Fibroblast of the conjunctiva (primary cell): ENCODE measurements around the gene BCAS4.

Experiments
- DNase-seq: peaks from one replicate; pipeline ENCODE4 v3.0.0-alpha.2; 2010; ENCODE audit warnings: low read depth

Gene BCAS4

DNA sequence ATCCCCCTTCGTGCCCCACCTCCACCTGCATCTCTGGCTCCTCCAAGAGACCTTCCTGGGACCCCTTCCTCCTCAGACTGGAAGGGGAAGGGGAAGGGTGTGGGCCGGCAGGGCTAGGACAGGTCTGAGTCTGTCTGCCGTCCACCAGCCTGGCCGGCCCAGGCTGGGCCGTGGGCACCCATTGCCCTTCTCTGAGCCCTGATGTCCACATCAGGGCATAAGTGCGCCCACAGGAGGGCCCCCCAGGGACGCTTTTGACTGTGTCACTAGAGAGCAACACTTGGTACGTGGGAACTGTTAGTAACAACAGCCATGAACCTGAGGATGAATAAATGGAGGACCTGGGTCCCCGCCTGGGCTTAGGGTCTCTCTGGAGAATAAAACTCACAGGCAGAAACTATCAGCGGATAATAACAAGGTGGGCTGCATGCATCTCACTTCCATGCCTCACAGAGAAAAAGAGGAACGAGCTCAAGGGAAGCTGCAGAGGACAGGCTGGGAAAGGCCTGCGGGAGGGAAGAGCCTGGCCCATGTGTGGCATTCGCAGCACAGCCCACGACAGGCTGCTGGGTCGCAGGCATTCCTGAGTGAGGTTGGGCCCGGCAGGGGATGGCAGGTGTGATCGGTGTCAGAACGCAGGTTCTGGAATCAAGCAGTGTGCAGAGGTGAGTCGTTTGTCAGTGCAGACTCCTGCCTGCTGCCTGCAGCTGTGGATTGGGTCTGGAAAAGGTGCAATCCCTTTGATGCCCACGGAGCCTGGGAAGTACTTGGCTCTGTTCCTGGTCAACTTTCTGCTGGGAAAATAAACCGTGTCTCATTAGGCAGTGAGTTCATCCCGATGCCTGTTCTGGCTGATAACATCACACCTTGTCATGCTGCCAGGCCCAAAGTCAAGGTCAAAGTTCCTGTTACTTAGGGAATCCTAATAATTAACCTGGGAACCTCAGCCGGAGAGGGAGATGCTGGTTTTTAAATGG lies 60.9 kb downstream of the BCAS4 start:
- no peak for DNase-seq

DNA sequence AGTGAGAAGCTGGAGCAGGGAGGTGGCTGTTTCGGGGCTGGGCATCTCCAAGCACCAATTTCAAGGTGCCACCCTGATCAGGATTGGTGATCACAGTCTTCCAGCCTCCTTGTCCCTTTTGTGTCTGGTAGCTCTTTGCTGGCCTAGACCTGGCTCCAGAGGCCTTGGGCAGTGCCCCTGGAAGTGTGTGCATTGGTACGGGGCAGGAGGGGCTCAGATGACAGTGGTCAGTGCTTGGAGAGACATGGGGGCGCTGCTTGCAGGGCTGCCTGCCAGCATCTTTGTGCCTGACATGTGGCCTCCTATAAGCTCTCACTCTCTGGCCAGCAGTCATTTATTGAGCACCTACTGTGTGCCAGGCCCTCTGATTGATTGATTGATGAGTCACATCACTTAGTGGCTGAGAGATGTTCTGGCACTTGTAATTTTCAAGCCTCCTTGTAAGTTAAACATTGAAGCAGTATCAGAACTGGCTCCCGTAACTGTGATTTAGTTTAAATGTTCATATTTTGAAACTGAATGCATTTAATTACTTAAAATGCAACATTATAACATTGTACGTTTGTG lies 61.7 kb downstream of the BCAS4 start:
- DNase-seq: no peak

DNA sequence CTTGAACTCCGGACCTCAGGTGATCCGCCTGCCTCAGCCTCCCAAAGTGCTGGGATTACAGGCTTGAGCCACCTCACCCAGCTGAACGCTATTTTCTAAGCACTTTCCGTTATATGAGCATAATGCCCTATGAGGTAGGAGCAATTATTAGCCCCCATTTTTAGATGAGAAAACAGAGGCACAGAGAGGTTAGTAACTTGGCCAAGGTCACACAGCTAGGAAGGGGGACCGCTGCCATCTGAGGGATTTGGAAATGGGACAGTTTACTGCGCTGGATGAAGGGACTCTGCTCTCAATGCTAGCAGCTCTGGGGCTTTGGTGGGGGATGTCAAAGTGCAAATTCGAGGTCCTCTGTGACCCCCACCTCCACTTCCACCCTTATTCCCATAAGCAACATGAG lies 62.5 kb downstream of the BCAS4 start:
- DNase-seq: no peak

DNA sequence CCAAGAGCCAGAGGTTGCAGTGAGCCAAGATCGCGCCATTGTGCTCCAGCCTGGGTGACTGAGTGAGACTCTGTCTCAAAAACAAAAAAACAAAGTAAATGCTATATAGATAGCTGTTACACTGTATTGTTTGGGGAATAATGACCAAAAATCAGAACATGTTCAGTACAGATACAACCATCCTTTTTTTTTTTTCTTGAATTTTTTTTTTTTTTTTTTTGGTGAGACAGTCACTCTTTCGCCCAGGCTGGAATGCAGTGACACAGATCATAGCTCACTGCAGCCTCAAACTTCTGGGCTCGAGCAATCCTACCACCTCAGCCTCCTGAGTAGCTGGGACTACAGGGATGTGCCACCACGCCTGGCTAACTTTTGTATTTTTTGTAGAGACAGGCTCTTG lies 63.7 kb downstream of the BCAS4 start:
- no peak for DNase-seq

DNA sequence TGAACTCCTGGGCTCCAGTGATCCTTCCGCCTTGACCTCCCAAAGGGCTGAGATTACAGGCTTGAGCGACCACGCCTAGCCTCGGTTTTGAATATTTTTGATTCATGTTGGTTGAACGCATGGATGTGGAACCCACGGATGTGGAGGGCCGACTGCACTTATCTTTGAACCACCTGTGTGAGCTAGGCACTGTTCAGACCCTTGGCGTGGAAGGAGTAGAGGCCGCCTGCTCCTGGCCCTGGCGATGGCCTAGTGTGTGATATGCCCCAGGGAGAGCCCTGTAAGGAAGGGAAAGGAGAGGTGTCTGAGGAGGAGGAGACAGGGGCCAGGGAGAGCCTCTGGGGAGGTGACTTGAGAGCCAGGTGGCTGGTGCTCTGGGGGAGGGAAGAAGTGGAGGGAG lies 64.3 kb downstream of the BCAS4 start:
- DNase-seq: no peak

DNA sequence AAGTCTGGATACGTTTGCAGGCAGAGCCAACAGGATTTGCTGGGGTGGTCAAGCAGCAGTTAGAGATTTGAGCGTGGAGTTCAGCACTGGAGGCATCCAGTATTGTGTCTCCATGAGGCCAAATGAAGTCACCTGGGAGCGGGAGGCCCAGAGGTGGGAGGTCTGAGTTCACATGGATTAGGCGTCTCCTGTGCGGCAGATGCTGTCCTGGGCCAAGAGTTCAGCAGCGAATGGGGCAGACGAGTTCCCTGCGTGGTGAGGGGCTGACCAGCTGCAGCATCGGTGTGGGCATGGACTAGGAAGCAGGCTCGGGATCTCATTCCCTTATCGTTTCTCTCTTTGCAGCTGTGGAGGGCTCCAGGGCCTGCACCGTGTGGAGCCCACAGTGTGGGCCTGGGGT lies 66.2 kb downstream of the BCAS4 start:
- no peak for DNase-seq

DNA sequence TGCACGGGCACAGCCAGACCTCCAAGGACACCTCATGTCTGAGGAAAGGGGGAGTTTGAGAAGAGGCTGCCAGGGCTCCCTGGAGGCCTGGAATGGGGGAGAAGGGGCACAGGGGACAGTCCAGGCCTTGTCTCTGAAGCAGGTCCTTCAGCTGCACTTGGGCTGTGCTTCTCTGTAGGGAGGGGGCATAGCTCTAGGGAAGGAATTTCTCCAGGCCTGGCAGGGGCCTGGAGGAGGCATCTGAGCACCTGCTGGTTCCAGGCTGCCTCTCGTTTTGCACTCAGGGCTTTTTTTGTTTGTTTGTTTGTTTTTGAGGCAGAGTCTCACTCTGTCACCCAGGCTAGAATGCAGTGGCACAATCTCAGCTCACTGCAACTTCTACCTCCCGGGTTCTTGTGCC lies 67.7 kb downstream of the BCAS4 start:
- no peak for DNase-seq

DNA sequence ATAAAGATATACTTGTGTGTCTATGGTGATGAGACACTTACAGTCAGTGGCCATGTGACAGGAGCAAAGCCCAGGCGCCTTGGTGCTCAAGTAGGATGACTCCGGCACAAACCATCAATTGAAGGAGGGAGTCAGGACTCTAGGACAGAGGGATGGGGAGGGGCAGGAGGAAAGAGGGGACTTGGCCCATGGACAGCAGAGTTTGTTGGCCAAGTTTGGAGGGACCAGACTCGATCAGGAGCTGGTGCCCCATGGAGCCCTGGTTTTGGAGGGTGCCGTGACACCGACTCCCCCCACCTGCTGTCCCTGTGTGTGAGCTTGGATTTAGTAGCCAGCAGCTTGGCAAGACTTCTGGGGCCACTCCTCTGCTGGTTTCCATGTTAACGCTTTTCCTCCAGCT lies 70.3 kb downstream of the BCAS4 start:
- DNase-seq: no peak

DNA sequence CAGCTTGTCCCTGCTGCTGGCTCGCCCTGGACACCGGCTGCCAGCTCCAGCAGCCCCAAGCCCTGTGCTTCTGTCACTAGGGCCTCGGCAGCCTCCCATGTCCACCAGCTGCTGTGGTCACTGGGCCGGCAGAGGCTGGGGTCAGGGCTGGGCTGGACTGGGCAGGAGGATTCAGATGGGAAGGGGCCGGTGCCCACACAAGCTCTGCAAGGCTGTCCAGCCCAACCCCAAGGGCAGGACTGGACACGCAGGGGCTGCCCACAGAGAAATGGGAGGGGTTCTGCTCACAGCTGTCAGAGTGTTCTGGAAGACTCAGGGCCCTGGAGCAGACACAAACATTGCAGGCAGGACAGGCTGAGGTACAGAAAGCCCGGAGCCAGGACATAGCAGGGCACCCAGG lies 70.7 kb downstream of the BCAS4 start:
- DNase-seq: no peak

DNA sequence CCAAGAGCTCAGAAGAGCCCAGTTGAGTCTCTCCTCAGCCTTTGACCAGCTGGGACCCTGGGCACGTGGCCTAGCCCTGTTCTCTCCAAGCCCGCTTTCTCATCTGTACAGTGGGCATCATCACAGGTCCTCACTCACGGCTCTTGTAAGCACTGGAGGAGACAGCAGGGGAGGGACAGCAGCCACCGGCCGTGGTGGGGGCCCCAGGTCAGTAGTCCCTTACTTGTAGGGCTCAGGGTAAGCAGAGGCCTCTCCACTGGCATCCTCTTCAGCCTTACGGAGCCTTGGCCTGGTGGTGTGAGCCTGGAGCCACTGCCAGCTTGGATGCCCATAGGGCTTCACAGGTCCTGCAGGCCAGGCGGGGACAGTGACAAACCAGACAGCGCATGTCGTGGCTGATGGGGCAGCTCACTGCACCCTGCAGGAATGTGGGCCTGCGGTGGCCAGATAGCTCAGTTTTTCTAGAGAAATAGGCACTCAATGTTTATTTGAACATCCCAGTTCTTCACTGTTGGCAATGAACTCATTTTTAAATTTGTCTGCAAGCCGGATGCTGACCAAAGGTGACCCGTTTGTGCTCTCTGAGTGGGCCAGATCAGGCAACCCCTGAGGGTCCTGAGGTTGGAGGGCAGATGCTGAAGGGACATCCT lies 71.3 kb downstream of the BCAS4 start:
- DNase-seq: no peak

DNA sequence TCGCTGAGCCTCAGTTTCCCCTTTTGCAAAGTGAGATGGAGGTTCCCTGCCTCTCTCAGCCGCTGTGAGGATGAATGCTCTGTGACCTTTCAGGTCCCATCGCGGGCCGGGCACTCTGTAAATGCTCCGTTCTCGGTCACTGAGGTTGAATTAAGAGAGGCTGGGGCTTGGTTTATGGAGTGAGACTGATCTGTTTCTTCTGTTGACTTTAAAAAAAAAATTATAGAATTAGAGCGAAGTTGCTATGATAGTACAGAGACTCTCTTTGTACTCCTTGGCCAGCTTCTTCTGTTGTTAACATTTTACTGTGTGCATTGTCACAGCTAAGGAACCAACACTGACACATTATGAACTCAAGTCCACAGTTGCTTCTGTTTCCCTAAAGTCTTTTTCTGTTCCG lies 72.0 kb downstream of the BCAS4 start:
- DNase-seq: no peak

DNA sequence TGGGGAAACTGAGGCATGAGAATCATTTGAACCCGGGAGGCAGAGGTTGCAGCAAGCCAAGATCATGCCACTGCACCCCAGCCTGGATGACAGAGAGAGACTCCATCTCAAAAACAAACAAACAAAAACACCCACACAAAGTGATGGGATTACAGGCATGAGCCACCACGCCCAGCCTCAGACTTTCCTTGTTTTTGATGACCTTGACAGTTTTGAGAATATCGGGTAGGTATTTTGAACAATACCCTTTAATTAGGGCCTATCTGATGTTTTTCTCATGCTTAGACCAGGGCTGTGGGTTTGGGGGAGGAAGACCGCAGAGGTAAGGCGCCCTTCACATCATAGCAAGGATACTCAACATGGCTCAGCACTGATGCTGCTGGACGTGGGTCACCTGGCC lies 72.9 kb downstream of the BCAS4 start:
- DNase-seq: no peak

DNA sequence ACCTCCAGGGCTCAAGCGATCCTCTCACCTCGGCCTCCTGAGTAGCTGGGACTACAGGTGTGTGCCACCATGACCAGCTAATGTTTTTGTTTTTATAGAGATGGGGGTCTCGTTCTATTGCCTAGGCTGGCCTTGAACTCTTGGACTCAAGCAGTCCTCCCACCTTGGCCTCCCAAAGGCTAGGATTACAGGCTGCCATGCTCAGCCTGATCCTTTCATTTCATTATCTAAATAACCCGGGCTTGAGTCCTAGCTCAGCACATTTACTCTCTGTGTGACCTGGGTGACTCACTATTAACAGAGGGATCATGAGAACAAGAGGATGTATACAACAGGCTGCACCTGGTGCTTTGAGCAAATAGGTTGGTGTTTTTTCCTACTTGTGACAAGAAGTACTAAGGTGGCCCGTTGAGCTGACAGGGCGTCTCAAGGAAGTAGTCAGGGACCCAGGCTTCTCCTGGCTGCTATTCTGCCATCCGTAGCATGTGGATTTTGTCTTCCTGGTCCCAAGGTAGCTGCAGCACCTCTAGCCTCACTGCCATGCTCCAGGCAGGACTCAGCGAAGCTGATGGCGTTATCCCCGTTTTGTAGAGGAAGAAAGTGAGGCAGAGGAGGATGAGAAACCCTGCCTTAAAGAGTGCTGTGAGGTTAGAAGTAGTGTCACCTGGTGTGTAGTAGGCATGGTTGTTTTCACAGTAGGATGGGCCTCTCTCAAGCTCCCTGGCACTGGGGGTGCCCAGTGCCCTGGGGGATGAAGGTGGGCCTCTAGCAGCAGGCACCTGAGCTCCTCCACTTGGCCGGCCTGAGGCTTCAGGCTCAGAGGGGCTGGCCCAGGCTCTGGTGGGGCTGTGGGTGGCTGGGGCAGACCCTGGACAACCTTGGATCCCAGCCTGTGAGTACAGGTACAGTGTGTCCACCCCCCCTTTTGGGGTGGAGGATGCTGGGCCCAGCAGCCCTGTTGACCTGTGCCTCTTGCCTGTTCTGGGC lies 73.9 kb downstream of the BCAS4 start:
- DNase-seq: no peak

DNA sequence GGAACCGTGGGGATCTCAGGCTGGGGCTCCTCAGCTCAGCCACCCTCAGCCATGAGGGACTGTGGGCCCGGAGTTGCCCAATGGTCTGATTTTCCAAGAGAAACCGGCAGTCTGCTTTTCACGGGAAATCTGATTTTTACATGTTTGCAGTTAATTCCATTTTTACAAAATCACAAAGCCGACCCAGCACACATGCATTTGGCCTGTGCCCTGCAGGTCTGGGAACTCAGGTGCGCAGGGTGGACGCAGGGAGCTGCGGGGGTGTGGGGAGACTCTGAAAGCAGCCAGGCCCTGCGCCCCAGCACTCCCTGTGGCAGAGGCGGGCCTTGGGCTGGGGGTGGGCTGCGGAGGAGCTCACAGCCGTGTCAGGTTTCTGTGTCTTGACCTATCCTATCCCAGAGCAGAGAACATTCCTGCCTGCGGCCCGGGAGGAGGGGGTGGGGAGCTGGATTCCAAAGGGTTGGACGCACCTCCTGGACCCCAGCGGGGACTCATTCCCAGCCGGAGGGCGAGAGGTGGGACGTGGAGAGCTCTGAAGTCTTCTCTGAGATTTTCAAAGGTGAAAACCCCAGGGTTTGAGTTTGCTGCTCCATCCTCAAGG lies 75.8 kb downstream of the BCAS4 start:
- DNase-seq: no peak

DNA sequence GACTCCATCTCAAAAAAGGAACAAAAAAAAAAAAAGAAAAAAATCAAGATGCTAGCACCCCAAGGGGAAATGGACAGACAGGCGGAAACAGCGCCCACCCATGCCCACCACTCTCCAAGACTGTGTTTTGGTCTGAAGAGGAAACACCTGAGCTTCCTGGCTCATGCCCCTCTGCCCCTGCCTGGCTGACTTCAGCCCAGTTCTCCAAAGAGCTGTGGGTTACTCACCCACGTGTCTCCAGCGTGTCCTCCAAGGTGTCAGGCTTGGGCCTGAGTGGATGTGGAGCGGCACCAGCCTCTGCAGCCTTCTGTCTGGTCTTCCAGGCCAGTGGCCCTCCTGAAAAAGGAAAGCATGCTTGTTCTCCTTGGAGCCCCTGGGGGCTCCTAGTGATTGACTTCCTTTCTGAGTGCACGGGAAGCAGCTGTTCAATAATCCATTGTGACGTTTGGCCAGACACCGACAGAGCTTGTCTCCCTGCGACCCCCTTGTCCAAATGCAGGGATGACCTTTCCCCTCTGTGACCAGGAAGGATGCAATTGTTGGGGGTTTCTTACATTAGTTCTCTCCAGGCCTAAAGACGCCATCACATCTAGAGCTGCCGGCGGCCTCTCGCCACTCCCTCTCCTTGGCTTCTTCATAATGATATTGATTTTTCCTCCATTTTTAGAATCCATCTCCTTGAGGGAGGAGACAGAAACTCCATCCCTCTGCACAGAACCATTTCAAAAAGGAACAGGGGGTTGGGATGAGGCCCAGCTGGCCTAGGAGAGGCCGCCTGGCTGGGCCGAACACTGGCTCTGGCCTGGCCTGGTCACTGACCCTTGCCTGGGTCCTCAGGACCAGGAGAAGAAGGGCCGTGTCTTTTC lies 77.9 kb downstream of the BCAS4 start:
- DNase-seq: no peak

DNA sequence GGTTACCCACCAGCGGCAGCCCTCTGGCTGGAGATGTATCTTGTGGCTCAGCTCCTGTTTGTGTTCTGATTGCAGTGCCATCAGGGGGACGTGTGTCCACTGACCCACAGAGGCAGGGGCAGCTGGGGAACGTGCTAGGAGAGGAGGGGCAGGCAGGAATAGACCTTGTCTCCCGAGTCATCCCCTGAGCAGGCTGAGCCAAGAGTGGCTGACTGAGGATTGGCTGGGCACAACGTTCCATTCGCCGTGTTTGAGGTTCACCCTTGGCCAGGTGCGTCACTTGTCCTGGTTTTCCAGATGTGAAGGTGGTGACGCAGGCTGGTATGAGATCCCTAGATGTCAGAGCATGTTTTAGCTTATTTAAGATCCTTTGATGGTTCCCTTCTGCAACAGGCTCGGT lies 78.7 kb downstream of the BCAS4 start:
- no peak for DNase-seq

DNA sequence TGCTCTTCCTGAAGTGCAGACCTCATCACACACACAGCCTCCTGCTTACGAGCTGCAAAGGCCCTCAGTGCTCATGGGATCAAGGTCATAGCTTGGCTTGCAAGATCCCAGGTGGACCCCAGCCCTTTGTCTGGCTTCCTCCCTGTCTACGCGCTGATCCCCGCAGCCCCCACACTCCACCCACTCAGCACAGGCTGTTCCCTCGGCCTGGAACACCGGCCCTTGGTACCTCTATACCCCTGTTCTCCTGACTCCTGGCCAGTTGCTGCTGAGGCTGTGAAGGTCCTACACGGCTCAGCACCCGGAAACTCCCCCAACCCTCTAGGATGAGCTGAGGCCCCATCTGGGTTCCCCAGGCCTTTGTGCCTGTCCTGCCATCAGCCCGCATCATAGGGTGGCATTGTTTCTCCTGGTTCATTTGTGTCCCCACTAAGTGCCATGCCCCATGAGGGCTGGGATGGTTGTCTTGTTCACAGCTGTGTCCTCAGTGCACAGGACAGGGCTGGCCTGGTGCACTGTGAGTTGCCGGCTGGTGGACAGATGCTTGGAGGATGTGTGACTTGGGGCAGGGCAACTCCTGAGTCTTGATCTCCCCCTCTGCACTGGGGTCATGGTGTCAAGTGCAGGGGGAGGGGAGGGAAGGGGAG lies 79.4 kb downstream of the BCAS4 start:
- no peak for DNase-seq

DNA sequence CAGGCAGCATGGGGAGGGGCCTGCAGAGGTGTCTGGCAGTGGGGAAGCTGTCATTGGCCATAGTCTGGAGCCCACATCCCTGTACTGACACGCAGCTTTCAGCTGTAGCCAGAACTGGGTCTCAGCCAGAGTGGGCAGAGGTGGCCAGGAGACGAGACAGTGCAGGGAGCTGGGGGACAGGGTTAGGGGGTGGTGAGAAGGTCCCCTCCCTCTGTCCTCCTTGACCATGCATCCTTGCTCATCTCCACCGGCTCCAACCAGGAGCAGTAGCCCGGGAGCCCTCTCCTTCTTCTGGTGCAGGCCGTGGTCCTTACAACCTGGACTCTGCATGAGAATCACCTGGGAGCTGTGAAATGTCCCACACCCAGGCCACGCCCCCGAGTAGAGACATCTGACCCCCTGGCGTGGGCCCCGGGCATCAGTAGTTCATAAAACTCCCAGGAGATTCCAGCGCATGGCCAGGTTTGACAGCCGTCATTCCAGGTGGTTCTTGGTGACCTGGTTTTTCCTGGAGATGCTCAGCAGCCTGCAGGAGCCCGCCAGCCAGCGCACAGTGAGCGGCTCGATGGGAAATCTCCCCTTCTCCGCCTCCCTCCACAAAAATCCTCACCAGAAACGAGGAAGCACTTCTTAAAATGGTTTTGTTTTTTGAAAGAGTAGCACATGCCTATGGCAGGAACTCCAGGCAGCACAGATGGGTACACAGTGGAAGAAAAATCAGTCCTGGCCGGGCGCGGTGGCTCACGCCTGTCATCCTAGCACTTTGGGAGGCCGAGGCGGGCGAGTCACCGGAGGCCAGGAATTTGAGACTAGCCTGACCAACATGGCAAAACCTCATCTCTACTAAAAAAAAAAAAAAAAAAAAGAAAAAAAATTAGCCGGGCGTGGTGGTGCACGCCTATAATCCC lies 80.2 kb downstream of the BCAS4 start:
- no peak for DNase-seq

DNA sequence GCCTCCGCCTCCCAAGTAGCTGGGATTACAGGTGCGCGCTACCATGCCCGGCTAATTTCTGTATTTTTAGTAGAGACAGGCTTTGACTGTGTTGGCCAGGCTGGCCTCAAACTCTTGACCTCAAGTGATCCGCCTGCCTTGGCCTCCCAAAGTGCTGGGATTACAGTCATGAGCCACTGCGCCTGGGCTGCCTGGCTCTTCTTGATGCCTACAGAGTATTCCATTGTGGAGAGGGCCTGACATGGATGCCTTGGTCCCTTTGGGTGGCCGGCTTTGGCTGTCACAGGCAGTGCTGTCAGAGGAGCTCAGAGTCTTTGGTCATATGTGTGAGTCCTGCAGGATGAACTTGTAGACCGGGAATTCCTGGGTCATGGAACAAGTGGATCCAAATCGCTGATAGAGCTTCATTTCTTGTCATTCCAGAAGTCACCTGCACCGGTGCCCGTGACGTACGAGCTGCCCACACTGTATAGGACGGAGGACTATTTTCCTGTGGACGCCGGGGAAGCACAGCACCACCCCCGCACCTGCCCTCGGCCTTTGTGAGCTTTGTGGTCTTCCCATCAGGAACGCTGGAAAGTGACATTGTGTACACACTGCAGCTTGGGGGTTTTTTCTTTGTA lies 81.3 kb downstream of the BCAS4 start:
- DNase-seq: no peak
